ENCODE data around the gene RAN.

Gene RAN

DNA sequence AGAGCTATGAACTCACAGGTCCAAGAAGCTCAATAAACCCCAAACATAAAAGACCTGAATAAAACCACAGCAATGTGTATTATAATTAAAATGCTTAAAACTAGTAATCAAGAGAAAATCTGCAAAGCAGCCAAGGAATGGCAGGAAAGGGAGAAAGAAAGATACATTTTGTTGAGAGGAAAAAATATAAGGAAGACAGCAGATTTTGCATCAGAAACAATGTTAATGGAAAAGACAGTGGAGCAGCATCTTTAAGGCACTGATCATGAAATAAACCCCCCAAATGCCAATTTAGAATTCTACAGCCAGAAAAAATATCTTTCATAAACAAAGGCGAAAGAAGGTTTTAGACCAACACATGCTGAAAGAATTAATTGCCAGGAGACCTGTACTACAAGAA, 39.3 kb downstream of the RAN start:
- TF ChIP-seq, protein P1, sequence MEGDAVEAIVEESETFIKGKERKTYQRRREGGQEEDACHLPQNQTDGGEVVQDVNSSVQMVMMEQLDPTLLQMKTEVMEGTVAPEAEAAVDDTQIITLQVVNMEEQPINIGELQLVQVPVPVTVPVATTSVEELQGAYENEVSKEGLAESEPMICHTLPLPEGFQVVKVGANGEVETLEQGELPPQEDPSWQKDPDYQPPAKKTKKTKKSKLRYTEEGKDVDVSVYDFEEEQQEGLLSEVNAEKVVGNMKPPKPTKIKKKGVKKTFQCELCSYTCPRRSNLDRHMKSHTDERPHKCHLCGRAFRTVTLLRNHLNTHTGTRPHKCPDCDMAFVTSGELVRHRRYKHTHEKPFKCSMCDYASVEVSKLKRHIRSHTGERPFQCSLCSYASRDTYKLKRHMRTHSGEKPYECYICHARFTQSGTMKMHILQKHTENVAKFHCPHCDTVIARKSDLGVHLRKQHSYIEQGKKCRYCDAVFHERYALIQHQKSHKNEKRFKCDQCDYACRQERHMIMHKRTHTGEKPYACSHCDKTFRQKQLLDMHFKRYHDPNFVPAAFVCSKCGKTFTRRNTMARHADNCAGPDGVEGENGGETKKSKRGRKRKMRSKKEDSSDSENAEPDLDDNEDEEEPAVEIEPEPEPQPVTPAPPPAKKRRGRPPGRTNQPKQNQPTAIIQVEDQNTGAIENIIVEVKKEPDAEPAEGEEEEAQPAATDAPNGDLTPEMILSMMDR (IDR thresholded peaks at IDR 0.05; ENCODE audit: low read depth, low read length): no peak
- H3K4me3 ChIP-seq (ENCODE audit: low read depth, low read length): no peak overlapping the region

DNA sequence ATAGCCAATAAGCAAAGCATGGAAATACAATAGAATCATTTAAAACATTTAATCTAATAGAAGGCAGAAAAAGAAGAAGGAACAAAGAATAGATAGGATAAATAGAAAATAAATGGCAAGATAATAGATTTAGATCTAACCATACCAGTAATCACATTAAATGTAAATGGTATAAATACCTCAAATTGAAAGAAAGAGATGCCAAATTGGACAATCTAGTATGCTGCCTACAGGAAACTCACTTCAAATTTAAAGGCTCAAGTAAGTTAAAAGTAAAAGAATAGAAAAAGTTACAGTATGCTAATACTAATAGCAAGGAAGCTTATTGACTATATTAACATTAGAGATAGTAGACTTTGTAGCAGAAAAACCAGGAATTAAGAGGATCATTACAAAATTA, 40.1 kb downstream of the RAN start:
- TF ChIP-seq, protein P1 (IDR thresholded peaks at IDR 0.05; ENCODE audit: low read depth, low read length): no peak
- no peak overlapping the region for H3K4me3 ChIP-seq (ENCODE audit: low read depth, low read length)

DNA sequence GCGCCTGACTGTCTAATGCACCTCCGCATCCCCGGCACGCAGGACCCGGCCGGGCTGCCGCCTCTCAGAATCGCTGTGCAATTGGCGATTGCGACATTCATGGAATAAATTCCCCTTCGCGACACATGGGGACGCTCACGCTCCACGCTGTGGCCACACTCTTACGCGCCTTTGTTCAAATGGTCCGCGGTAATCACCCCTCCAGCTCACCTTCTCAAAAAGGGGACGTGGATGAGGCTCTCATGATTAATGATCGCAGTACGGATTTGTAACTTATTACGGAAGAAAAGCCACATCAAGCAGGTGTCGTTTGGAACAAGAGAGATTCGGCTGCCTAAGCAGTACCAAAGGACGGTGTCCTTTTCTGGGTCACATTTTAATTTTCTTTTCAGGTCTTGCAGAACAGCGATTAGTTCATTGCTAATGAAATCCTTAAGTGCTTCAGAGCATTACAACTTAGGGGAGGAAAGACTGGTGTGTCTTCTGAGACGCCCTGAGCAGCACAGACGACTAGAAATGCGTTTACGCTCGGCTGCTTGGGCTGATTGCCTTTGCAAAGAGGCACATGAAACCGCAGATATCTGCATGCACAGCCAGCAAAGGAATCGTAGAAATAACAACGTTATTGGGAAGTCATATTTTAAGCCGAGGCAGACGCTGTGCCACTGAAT, 44.5 kb downstream of the RAN start:
- H3K4me3 ChIP-seq (ENCODE audit: low read depth, low read length): no peak overlapping the region
- TF ChIP-seq, protein P1 (IDR thresholded peaks at IDR 0.05; ENCODE audit: low read depth, low read length): peak; percentile 85

DNA sequence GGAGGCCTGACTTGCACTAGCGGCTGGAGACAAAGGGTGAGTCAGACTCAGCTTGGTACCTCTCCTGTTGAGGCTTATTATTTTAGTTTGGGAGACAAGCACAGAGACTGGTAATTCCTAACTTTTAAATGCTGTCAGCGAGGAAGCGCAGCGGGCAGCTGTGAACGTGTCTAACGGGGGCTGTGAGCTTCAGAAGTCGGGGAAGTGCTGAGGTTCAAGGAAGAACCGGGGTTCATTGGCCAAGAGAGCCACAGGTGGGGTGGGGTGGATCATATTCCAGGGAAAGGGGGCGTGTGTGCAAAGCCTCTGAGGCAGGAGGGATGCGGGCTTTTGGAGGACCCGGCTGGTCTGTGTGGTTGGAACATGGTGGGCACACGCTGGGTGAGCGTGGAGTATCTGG, 45.7 kb downstream of the RAN start:
- TF ChIP-seq, protein P1 (IDR thresholded peaks at IDR 0.05; ENCODE audit: low read depth, low read length): no peak
- no peak overlapping the region for H3K4me3 ChIP-seq (ENCODE audit: low read depth, low read length)

DNA sequence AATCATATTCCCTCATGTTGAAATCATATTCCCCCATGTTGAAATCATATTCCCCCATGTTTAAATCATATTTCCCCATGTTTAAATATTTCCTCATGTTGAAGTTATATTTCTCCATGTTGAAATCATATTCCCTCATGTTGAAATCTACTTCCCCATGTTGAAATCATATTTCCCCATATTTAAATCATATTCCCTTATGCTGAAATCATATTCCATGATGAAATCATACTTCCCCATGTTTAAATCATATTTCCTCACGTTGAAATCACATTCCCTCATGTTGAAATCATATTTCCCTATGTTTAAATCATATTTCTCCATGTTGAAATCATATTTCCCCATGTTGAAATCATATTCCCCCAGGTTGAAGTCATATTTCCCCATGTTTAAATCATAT, 47.2 kb downstream of the RAN start:
- TF ChIP-seq, protein P1 (IDR thresholded peaks at IDR 0.05; ENCODE audit: low read depth, low read length): no peak
- no peak overlapping the region for H3K4me3 ChIP-seq (ENCODE audit: low read depth, low read length)

DNA sequence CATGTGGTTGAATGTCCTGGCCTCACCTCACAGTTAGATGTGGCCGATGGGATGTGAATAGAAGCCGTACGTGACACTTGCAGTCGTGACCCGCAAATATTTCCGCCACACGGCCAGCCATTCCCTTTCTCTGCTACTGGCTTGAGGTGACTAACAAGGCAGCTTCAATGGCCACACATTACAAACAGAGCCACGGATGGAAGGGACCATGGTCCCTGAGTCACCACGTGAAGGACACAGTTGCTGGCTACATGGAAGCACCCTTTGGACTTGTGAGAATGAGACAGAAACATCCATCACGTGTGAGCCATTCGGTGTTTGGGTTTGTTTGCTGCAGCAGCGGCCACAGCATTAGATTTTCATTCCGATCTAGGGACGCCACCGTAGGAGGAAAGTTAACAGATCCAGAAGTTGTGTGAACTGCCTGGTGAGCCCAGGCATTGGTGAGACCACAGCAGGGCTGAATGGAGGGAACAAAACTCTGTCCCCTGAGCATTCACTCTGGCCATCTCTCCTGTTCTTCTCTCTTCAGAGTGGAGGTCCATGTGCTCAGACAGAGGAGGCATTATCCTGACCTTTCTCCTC, 48.3 kb downstream of the RAN start:
- H3K4me3 ChIP-seq (ENCODE audit: low read depth, low read length): no peak overlapping the region
- TF ChIP-seq, protein P1 (IDR thresholded peaks at IDR 0.05; ENCODE audit: low read depth, low read length): no peak

DNA sequence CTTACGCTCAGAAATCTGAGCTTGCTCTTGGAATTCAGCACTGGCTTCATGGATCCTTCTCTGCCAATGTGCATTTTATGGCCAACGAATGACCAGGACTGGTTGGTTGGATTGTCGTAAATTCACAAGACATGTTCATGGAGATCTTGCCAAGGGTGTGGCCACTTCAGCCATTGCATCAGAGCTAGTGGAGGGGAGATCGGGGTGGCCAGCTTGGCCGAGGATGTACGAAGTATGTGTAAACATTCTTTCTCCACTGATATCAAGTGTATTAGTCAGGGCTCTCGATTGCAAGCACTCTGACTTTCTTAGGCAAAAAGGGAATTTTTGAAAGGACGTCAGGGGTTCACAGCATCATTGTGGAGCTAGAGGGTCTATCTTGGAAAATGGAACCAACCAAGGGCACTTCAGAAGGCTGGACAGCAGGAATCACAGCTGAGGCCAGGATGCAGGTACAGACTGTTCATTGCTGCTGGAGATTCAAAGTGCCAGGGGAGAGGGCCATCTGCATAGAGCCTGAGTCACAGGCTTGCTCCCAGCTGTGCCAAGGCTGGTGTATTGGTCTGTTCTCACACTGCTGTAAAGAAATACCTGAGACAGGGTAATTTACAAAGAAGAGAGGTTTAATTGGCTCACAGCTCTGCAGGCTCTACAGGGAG, 49.0 kb downstream of the RAN start:
- no peak overlapping the region for H3K4me3 ChIP-seq (ENCODE audit: low read depth, low read length)
- TF ChIP-seq, protein P1 (IDR thresholded peaks at IDR 0.05; ENCODE audit: low read depth, low read length): no peak

Data from WI38 (cell line).